ENCODE results near the gene TC2N. TPM values are rescaled to one million over a fixed set of nuclear protein-coding genes. Genes with fewer than 3 reads are reported as not detected.

TC2N gene
- total and polyA plus RNA-seq, 2 donors (not counting 1 experiment from before 2014, with no cell fraction given), result 3.7 to 10.4 TPM

DNA sequence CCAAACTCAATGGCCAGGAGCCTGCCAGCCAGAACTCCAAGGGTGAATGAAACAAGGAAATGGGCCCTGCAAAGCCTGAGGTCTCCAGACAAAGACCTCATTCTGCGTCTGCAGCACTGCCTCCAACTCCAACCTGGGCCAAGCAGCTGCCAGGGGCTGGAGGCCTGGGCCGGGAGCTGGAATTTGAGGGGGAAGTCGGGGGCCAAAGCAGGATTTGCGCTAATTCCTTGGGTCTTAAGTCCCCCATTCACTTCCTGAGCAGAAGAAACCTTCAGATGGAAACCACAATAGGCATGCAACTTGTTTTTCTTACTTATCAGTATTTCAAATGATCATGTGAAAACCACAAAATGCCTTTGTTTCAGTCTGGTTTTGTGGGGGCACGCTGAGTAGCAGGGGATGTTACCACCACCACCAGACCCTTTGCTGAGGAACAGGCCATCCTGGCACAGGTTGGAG is 23.0 kb upstream of the TC2N start:
- WGBS (ENCODE audit: insufficient coverage), result 70% methylated on average over 2 of the region's 5 CpGs
- H3K4me3 ChIP-seq (ENCODE audit: control extremely low read depth in 1 of 5, extremely low read depth in 1 of 5, insufficient read depth in 1 of 5, low read depth in 2 of 5, low read length in 4 of 5), result no peak overlapping the region
- no peaks in the 10 kb centered on the region for H3K9me3 ChIP-seq (ENCODE audit: control extremely low read depth in 1 of 3, control insufficient read depth in 2 of 3, insufficient read depth in 1 of 3, low read length in 2 of 3)
- H3K9ac ChIP-seq (ENCODE audit: low read length), result no peak overlapping the region
- no peak for ATAC-seq (ENCODE audit: low read depth)
- H3K79me2 ChIP-seq (ENCODE audit: control insufficient read depth, insufficient read depth, low read length), result no peaks in the 10 kb centered on the region
- no peak overlapping the region for H3K27ac Mint-ChIP-seq
- no peak for DNase-seq
- H3K4me1 ChIP-seq (ENCODE audit: control insufficient read depth in 2 of 2, insufficient read depth in 2 of 2, low read length in 2 of 2), result no peaks in the 10 kb centered on the region
- ChIA-PET POLR2A (no interaction called here), CTCF (no interaction called here)
- no peak overlapping the region for H2AFZ ChIP-seq (ENCODE audit: insufficient read depth, low read depth, low read length, poor library complexity, severe bottlenecking)
- H3K27me3 Mint-ChIP-seq, result no peaks in the 10 kb centered on the region
- no peak overlapping the region for H3K27ac ChIP-seq (ENCODE audit: low read length in 2 of 2)
- intact Hi-C loops (cut with micrococcal nuclease), result no loop called here
- no peak overlapping the region for H3K4me2 ChIP-seq (replicated peaks; ENCODE audit: low read depth, low read length, poor library complexity, severe bottlenecking)
- H3K36me3 ChIP-seq (replicated peaks in 1 of 2; ENCODE audit: control extremely low read depth in 1 of 2, control insufficient read depth in 1 of 2, extremely low read depth in 1 of 2, insufficient read depth in 2 of 2, low read length in 1 of 2), result no peaks in the 10 kb centered on the region
- no peaks in the 10 kb centered on the region for H4K20me1 ChIP-seq (ENCODE audit: control insufficient read depth, insufficient read depth, low read length, poor library complexity, severe bottlenecking)
- no peak for TF ChIP-seq EZH2 (IDR thresholded peaks at IDR 0.05; ENCODE audit: borderline replicate concordance, insufficient read depth, low read depth, low read length, poor library complexity, severe bottlenecking)
- TF ChIP-seq, protein P1, sequence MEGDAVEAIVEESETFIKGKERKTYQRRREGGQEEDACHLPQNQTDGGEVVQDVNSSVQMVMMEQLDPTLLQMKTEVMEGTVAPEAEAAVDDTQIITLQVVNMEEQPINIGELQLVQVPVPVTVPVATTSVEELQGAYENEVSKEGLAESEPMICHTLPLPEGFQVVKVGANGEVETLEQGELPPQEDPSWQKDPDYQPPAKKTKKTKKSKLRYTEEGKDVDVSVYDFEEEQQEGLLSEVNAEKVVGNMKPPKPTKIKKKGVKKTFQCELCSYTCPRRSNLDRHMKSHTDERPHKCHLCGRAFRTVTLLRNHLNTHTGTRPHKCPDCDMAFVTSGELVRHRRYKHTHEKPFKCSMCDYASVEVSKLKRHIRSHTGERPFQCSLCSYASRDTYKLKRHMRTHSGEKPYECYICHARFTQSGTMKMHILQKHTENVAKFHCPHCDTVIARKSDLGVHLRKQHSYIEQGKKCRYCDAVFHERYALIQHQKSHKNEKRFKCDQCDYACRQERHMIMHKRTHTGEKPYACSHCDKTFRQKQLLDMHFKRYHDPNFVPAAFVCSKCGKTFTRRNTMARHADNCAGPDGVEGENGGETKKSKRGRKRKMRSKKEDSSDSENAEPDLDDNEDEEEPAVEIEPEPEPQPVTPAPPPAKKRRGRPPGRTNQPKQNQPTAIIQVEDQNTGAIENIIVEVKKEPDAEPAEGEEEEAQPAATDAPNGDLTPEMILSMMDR (IDR thresholded peaks at IDR 0.05), result no peak
- H3K9me3 Mint-ChIP-seq (ENCODE audit: insufficient read depth), result no peaks in the 10 kb centered on the region
- no peaks in the 10 kb centered on the region for H3K4me1 Mint-ChIP-seq
- H3K27me3 ChIP-seq (replicated peaks in 1 of 4; ENCODE audit: control extremely low read depth in 1 of 4, control insufficient read depth in 3 of 4, insufficient read depth in 4 of 4, low read length in 3 of 4), result peaks cover 0 to 5% (median 0%) of the 10 kb centered on the region in 4 experiments
- H3K4me3 Mint-ChIP-seq, result no peak overlapping the region

DNA sequence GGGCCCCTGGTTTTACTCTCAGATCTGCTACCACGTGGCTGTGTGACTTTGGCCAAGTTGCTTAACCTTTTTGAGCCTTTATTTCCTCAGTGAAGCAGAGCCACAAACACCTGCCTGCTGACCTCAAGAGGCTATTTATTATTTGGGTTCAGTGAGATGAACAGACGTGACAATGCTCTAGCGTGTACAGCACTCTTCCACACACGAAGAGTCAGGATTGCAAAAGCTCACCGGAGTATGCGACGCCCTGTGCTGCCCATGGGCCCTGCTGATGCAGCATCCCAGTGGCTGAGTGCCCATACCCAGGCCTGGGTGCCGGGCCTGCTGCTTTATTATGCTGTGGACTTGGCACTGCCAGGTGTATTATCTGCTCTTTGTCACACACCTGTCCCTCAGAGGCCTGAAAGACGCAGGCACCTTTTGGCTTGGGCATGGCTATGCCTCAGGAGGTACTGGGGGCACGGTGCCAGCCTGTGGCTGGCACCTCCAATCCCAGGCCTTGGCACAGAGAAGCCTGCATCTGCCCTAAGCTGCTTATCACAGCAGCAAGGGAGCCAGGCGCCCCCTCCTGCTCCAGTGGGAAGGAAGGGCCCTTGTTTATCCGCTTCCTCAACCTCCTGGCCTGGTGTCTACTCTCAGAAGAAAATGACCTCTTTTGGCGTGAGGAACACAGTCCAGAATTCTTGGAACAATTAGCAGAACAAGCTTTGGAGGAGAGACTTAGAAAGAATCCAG is 22.3 kb upstream of the TC2N start:
- Histone ChIP-seq H2AFZ (ENCODE audit: insufficient read depth, low read depth, low read length, poor library complexity, severe bottlenecking) (no peak overlapping the region), H3K9ac (ENCODE audit: low read length) (no peak overlapping the region), H3K4me1 (ENCODE audit: control insufficient read depth in 2 of 2, insufficient read depth in 2 of 2, low read length in 2 of 2) (no peaks in the 10 kb centered on the region), H3K9me3 (ENCODE audit: control extremely low read depth in 1 of 3, control insufficient read depth in 2 of 3, insufficient read depth in 1 of 3, low read length in 2 of 3) (no peaks in the 10 kb centered on the region), H3K27ac (ENCODE audit: low read length in 2 of 2) (no peak overlapping the region), H4K20me1 (ENCODE audit: control insufficient read depth, insufficient read depth, low read length, poor library complexity, severe bottlenecking) (no peaks in the 10 kb centered on the region), H3K79me2 (ENCODE audit: control insufficient read depth, insufficient read depth, low read length) (no peaks in the 10 kb centered on the region), H3K4me3 (ENCODE audit: control extremely low read depth in 1 of 5, extremely low read depth in 1 of 5, insufficient read depth in 1 of 5, low read depth in 2 of 5, low read length in 4 of 5) (no peak overlapping the region), H3K36me3 (replicated peaks in 1 of 2; ENCODE audit: control extremely low read depth in 1 of 2, control insufficient read depth in 1 of 2, extremely low read depth in 1 of 2, insufficient read depth in 2 of 2, low read length in 1 of 2) (no peaks in the 10 kb centered on the region), H3K4me2 (replicated peaks; ENCODE audit: low read depth, low read length, poor library complexity, severe bottlenecking) (no peak overlapping the region), H3K27me3 (replicated peaks in 1 of 4; ENCODE audit: control extremely low read depth in 1 of 4, control insufficient read depth in 3 of 4, insufficient read depth in 4 of 4, low read length in 3 of 4) (peaks cover 0 to 5% (median 0%) of the 10 kb centered on the region in 4 experiments)
- intact Hi-C loops (cut with micrococcal nuclease), result no loop called here
- TF ChIP-seq, protein P1 (IDR thresholded peaks at IDR 0.05), result no peak
- no peak for TF ChIP-seq EZH2 (IDR thresholded peaks at IDR 0.05; ENCODE audit: borderline replicate concordance, insufficient read depth, low read depth, low read length, poor library complexity, severe bottlenecking)
- Mint-ChIP-seq H3K4me3 (no peak overlapping the region), H3K9me3 (ENCODE audit: insufficient read depth) (no peaks in the 10 kb centered on the region), H3K27me3 (no peaks in the 10 kb centered on the region), H3K4me1 (no peaks in the 10 kb centered on the region), H3K27ac (no peak overlapping the region)
- no peak for DNase-seq
- no peak for ATAC-seq (ENCODE audit: low read depth)
- 83% methylated on average over 12 of the region's 13 CpGs for WGBS (ENCODE audit: insufficient coverage)
- ChIA-PET CTCF (no interaction called here), POLR2A (no interaction called here)
